ENCODE data around the gene IFNG. TPM values are rescaled to one million over a fixed set of nuclear protein-coding genes. Genes with fewer than 3 reads are reported as not detected.

IFNG gene
- polyA plus RNA-seq, 2 of the 4 experiments (the other 2 are of a cell fraction): not detected

GRCh38 chr12:68169213-68169889 is 9.8 kb upstream of the IFNG start (continued):
- TF ChIP-seq REST (IDR thresholded peaks at IDR 0.05): no peak
- TF ChIP-seq RNF2 (IDR thresholded peaks at IDR 0.05; ENCODE audit: borderline replicate concordance, low read depth): no peak
- TF ChIP-seq MAX (IDR thresholded peaks at IDR 0.05): no peak
- no peak for TF ChIP-seq RAD21 (conservative IDR thresholded peaks at IDR 0.05 in 1 of 2, IDR thresholded peaks at IDR 0.05 in 1 of 2)
- TF ChIP-seq KDM5A (IDR thresholded peaks at IDR 0.05): no peak
- no peak for TF ChIP-seq RFX5 (IDR thresholded peaks at IDR 0.05)
- TF ChIP-seq KDM1A (IDR thresholded peaks at IDR 0.05; ENCODE audit: low read depth): no peak
- TF ChIP-seq EHF (CRISPR knock-in tag; IDR thresholded peaks at IDR 0.05): no peak
- no peak for TF ChIP-seq E2F6 (IDR thresholded peaks at IDR 0.05; ENCODE audit: borderline replicate concordance, low read depth)

- no peak for DNase-seq (ENCODE audit: low read depth in 1 of 2, low spot score in 1 of 2)
- 25% methylated on average over 5 of the region's 5 CpGs for WGBS (ENCODE audit: missing lambda C conversion rate)
These were observed 6.8 kb upstream of the IFNG start for GRCh38 chr12:68166317-68166831.

More at GRCh38 chr12:68166317-68166831, 6.8 kb upstream of the IFNG start:
- FAIRE-seq (no peak), ATAC-seq (no peak)
- no peak overlapping the region for H3K4me3 ChIP-seq
- ChIA-PET POLR2A (interaction anchor here (0.7 kb wide), 1 partner anchor 904 kb away, joined by 4 read pairs; no protein-coding TSS in a partner anchor), CTCF (no interaction called here)
- H3K4me1 ChIP-seq: no peaks in the 10 kb centered on the region
- no peaks in the 10 kb centered on the region for H3K9me3 ChIP-seq
- no peak overlapping the region for H3K4me2 ChIP-seq
- no peak overlapping the region for H3K27ac ChIP-seq
- TF ChIP-seq CBX2 (IDR thresholded peaks at IDR 0.05; ENCODE audit: borderline replicate concordance, low read depth) (no peak), NFE2L2 (conservative IDR thresholded peaks at IDR 0.05; ENCODE audit: low read length) (peak; percentile 59; the same call in 1 of the 2 replicates), GATA3 (IDR thresholded peaks at IDR 0.05; ENCODE audit: borderline replicate concordance) (no peak), JUN (IDR thresholded peaks at IDR 0.05) (no peak), ELK1 (IDR thresholded peaks at IDR 0.05; ENCODE audit: low read depth, low read length) (no peak), CHD2 (IDR thresholded peaks at IDR 0.05; ENCODE audit: low read length, partially characterized antibody) (no peak), FOXS1 (CRISPR knock-in tag; IDR thresholded peaks at IDR 0.05) (no peak), SMC3 (IDR thresholded peaks at IDR 0.05) (no peak), RNF2 (IDR thresholded peaks at IDR 0.05; ENCODE audit: borderline replicate concordance, low read depth) (no peak), TFCP2L1 (CRISPR knock-in tag; IDR thresholded peaks at IDR 0.05) (no peak), HMGXB4 (CRISPR knock-in tag; IDR thresholded peaks at IDR 0.05; ENCODE audit: borderline replicate concordance) (no peak), BHLHE40 (IDR thresholded peaks at IDR 0.05; ENCODE audit: low read depth, low read length) (no peak), MAFK (IDR thresholded peaks at IDR 0.05; ENCODE audit: partially characterized antibody) (peak; percentile 11), HES2 (IDR thresholded peaks at IDR 0.05) (no peak), FOSB (CRISPR knock-in tag; IDR thresholded peaks at IDR 0.05) (no peak), BCL3 (IDR thresholded peaks at IDR 0.05) (no peak)
